ENCODE data around the gene ENTREP1. TPM values are rescaled to one million over a fixed set of nuclear protein-coding genes. Genes with fewer than 3 reads are reported as not detected.

Gene ENTREP1
- total and polyA plus RNA-seq, 2 experiments from 2014 or later, result 5.7 to 10.0 TPM

DNA sequence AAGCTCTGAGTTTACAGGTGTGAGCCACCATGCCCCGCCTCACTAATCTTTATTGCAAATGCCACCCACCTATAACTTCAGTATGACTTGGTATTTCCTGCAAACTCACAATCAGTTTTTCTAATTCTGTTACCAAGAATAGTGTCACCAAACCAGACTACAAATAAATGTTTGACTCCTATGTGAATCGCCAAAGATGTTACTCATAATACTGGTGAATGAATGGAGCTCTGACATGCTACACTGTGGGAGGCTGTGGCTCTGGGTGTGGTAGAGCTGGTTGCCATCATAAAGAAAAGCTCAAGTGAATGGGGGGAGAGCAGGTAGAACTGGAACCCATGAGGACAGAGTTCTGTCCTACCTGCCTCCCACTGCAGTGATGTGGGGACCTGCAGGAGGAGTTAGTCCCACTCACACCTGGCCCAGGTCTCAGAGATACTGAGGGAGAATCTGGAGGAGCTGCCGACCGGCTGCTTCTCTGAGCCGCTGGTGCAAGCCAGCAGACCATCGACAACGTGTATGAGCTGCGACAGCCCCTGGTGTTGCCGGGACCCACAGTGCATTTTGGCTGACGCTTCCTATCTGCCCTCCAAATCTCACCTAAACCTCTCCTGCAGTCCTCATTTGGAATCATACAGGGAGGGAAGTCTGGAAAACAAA, 95.7 kb downstream of the ENTREP1 start (continued):
- TF ChIP-seq, protein P1, sequence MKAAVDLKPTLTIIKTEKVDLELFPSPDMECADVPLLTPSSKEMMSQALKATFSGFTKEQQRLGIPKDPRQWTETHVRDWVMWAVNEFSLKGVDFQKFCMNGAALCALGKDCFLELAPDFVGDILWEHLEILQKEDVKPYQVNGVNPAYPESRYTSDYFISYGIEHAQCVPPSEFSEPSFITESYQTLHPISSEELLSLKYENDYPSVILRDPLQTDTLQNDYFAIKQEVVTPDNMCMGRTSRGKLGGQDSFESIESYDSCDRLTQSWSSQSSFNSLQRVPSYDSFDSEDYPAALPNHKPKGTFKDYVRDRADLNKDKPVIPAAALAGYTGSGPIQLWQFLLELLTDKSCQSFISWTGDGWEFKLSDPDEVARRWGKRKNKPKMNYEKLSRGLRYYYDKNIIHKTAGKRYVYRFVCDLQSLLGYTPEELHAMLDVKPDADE (IDR thresholded peaks at IDR 0.05), result no peak
- TF ChIP-seq JUNB (IDR thresholded peaks at IDR 0.05; ENCODE audit: unreplicated experiment), result no peak
- TF ChIP-seq POLR2AphosphoS5 (IDR thresholded peaks at IDR 0.05; ENCODE audit: low read depth), result no peak
- TF ChIP-seq ZNF114 (CRISPR knock-in tag; IDR thresholded peaks at IDR 0.05), result no peak
- TF ChIP-seq NANOG (IDR thresholded peaks at IDR 0.05; ENCODE audit: borderline replicate concordance), result no peak
- no peak for TF ChIP-seq STAT1 (IDR thresholded peaks at IDR 0.05; ENCODE audit: unreplicated experiment)
- no peak for TF ChIP-seq CREB1 (CRISPR knock-in tag; IDR thresholded peaks at IDR 0.05; ENCODE audit: low read depth)
- no peak for TF ChIP-seq ZNF331 (CRISPR knock-in tag; IDR thresholded peaks at IDR 0.05; ENCODE audit: low read depth)

DNA sequence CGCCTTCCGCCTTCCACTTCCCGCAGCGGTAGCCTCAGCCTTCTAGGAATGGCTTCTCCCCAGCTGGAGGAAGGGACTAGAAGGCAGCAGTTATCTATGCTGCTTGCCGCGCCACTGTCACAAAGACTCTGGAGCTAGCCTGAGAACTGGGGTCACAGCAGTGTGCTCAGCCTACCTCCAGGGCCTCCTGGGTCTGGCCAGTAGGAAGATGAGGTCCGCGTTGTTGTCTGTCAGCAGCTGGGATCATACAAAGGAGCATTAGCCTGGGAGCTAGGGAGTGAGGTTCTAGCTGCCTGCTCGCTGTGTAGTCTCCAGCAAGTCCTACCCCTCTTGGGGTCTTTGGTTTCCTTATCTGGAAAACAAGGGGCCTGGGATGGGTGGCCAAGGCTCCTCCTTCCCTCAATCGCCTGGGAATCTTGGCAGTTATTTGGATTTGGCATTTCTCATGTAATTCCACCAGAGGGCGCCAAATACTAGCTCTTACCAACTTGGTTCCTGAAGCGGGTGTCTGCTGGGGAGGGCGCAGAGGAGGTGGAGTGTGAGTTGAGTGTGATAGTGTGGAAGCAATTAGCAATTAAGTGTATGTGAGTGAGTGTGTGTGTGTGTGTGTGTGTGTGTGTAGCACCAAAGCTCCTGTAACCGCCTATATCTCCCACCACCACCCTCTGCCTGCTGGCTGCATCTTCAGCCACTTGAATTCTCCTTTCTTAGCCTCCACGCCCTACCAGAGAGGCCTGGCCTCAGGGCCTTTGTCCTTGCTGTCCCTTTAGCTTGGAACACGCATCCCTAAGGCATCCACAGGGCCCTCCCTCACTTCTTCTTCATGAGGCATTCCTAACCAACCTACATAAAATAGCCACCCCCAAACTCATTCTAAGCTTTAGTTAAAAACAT, 97.1 kb downstream of the ENTREP1 start:
- no peak overlapping the region for H3K4me3 ChIP-seq
- no peaks in the 10 kb centered on the region for H3K27me3 ChIP-seq (ENCODE audit: insufficient read depth)
- no peaks in the 10 kb centered on the region; the same call in 1 of the 2 replicates for H3K36me3 ChIP-seq (ENCODE audit: insufficient read depth)
- H3K4me1 Mint-ChIP-seq, result no peaks in the 10 kb centered on the region; the same call in 2 of the 3 replicates
- H4K20me1 ChIP-seq (replicated peaks; ENCODE audit: insufficient read depth), result no peaks in the 10 kb centered on the region
- H3K79me2 ChIP-seq (replicated peaks; ENCODE audit: insufficient read depth), result no peaks in the 10 kb centered on the region
- H3K4me2 ChIP-seq, result no peak overlapping the region
- no peaks in the 10 kb centered on the region for H3F3A ChIP-seq (replicated peaks; ENCODE audit: low read depth)
- H2AFZ ChIP-seq, result peak overlapping the region; percentile 84
- peaks cover 31% of the 10 kb centered on the region for H3K9me3 Mint-ChIP-seq
- ATAC-seq, result peak; percentile 93
- peaks cover 16% of the 10 kb centered on the region for H3K36me3 Mint-ChIP-seq (ENCODE audit: low read depth)
- no peaks in the 10 kb centered on the region for H3K9me2 ChIP-seq (ENCODE audit: insufficient read depth)
- peak; percentile 90 for DNase-seq (ENCODE audit: low spot score)
- H3K27ac Mint-ChIP-seq, result no peak overlapping the region
- H3K27me3 Mint-ChIP-seq (ENCODE audit: insufficient read depth, low read depth, poor library complexity), result peaks cover 3% of the 10 kb centered on the region
- H3K27ac ChIP-seq (ENCODE audit: low read depth), result no peak overlapping the region
- TF ChIP-seq ZNF114 (CRISPR knock-in tag; IDR thresholded peaks at IDR 0.05) (no peak), NANOG (IDR thresholded peaks at IDR 0.05; ENCODE audit: borderline replicate concordance) (no peak)
- TF ChIP-seq, protein P2, sequence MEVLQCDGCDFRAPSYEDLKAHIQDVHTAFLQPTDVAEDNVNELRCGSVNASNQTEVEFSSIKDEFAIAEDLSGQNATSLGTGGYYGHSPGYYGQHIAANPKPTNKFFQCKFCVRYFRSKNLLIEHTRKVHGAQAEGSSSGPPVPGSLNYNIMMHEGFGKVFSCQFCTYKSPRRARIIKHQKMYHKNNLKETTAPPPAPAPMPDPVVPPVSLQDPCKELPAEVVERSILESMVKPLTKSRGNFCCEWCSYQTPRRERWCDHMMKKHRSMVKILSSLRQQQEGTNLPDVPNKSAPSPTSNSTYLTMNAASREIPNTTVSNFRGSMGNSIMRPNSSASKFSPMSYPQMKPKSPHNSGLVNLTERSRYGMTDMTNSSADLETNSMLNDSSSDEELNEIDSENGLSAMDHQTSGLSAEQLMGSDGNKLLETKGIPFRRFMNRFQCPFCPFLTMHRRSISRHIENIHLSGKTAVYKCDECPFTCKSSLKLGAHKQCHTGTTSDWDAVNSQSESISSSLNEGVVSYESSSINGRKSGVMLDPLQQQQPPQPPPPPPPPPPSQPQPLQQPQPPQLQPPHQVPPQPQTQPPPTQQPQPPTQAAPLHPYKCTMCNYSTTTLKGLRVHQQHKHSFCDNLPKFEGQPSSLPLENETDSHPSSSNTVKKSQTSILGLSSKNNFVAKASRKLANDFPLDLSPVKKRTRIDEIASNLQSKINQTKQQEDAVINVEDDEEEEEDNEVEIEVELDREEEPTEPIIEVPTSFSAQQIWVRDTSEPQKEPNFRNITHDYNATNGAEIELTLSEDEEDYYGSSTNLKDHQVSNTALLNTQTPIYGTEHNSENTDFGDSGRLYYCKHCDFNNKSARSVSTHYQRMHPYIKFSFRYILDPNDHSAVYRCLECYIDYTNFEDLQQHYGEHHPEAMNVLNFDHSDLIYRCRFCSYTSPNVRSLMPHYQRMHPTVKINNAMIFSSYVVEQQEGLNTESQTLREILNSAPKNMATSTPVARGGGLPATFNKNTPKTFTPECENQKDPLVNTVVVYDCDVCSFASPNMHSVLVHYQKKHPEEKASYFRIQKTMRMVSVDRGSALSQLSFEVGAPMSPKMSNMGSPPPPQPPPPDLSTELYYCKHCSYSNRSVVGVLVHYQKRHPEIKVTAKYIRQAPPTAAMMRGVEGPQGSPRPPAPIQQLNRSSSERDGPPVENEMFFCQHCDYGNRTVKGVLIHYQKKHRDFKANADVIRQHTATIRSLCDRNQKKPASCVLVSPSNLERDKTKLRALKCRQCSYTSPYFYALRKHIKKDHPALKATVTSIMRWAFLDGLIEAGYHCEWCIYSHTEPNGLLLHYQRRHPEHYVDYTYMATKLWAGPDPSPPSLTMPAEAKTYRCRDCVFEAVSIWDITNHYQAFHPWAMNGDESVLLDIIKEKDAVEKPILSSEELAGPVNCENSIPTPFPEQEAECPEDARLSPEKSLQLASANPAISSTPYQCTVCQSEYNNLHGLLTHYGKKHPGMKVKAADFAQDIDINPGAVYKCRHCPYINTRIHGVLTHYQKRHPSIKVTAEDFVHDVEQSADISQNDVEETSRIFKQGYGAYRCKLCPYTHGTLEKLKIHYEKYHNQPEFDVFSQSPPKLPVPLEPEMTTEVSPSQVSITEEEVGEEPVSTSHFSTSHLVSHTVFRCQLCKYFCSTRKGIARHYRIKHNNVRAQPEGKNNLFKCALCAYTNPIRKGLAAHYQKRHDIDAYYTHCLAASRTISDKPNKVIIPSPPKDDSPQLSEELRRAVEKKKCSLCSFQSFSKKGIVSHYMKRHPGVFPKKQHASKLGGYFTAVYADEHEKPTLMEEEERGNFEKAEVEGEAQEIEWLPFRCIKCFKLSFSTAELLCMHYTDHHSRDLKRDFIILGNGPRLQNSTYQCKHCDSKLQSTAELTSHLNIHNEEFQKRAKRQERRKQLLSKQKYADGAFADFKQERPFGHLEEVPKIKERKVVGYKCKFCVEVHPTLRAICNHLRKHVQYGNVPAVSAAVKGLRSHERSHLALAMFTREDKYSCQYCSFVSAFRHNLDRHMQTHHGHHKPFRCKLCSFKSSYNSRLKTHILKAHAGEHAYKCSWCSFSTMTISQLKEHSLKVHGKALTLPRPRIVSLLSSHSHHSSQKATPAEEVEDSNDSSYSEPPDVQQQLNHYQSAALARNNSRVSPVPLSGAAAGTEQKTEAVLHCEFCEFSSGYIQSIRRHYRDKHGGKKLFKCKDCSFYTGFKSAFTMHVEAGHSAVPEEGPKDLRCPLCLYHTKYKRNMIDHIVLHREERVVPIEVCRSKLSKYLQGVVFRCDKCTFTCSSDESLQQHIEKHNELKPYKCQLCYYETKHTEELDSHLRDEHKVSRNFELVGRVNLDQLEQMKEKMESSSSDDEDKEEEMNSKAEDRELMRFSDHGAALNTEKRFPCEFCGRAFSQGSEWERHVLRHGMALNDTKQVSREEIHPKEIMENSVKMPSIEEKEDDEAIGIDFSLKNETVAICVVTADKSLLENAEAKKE (CRISPR knock-in tag; IDR thresholded peaks at IDR 0.05), result 0 out of 2 replicates have a peak, but pooled peaks have one; percentile 8
- TF ChIP-seq, protein P3, sequence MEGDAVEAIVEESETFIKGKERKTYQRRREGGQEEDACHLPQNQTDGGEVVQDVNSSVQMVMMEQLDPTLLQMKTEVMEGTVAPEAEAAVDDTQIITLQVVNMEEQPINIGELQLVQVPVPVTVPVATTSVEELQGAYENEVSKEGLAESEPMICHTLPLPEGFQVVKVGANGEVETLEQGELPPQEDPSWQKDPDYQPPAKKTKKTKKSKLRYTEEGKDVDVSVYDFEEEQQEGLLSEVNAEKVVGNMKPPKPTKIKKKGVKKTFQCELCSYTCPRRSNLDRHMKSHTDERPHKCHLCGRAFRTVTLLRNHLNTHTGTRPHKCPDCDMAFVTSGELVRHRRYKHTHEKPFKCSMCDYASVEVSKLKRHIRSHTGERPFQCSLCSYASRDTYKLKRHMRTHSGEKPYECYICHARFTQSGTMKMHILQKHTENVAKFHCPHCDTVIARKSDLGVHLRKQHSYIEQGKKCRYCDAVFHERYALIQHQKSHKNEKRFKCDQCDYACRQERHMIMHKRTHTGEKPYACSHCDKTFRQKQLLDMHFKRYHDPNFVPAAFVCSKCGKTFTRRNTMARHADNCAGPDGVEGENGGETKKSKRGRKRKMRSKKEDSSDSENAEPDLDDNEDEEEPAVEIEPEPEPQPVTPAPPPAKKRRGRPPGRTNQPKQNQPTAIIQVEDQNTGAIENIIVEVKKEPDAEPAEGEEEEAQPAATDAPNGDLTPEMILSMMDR (conservative IDR thresholded peaks at IDR 0.05; ENCODE audit: low read depth in 2 of 2), result peak; percentile 91 to 93
- H3K4me3 Mint-ChIP-seq, result no peak overlapping the region
- no peaks in the 10 kb centered on the region for H3K4me1 ChIP-seq (ENCODE audit: insufficient read depth)

Data from GM23338 (cell line).